GM12865 (cell line): ENCODE results near the gene SLC10A3.

Experiments used
- DNase-seq: peaks from one replicate; pipeline ENCODE4 v3.0.0; 2010; ENCODE audit warnings: low read depth
- H3K4me3 ChIP-seq: 2 replicates; pipeline ENCODE4 v1.5.1; 2011; ENCODE audit warnings: mild to moderate bottlenecking, low read depth, low read length, control low read depth
- TF ChIP-seq, protein P1 (sequence below): IDR thresholded peaks from 2 replicates; pipeline ENCODE4 v1.5.1; 2011; ENCODE audit warnings: low read length, control low read depth, low read depth, inconsistent platforms; ENCODE audit not compliant: insufficient read depth; ENCODE audit errors: missing control alignments

The SLC10A3 gene

DNA sequence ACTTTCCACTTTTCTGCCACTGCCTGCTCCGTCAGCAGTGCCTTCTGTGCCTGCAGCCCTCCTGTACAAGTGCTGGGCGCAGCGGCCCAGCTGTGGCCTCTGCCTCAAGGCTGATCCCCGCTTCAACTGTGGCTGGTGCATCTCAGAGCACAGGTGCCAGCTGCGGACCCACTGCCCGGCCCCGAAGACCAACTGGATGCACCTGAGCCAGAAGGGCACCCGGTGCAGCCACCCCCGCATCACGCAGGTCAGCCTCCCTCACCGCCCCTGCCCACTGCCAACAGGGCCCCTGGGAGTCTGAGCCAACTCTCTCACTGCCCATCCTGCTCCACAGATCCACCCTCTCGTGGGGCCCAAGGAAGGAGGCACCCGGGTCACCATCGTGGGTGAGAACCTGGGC lies 24.8 kb downstream of the SLC10A3 start:
- TF ChIP-seq, protein P1, sequence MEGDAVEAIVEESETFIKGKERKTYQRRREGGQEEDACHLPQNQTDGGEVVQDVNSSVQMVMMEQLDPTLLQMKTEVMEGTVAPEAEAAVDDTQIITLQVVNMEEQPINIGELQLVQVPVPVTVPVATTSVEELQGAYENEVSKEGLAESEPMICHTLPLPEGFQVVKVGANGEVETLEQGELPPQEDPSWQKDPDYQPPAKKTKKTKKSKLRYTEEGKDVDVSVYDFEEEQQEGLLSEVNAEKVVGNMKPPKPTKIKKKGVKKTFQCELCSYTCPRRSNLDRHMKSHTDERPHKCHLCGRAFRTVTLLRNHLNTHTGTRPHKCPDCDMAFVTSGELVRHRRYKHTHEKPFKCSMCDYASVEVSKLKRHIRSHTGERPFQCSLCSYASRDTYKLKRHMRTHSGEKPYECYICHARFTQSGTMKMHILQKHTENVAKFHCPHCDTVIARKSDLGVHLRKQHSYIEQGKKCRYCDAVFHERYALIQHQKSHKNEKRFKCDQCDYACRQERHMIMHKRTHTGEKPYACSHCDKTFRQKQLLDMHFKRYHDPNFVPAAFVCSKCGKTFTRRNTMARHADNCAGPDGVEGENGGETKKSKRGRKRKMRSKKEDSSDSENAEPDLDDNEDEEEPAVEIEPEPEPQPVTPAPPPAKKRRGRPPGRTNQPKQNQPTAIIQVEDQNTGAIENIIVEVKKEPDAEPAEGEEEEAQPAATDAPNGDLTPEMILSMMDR = no peak
- no peak for DNase-seq
- H3K4me3 ChIP-seq = no peak overlapping the region

DNA sequence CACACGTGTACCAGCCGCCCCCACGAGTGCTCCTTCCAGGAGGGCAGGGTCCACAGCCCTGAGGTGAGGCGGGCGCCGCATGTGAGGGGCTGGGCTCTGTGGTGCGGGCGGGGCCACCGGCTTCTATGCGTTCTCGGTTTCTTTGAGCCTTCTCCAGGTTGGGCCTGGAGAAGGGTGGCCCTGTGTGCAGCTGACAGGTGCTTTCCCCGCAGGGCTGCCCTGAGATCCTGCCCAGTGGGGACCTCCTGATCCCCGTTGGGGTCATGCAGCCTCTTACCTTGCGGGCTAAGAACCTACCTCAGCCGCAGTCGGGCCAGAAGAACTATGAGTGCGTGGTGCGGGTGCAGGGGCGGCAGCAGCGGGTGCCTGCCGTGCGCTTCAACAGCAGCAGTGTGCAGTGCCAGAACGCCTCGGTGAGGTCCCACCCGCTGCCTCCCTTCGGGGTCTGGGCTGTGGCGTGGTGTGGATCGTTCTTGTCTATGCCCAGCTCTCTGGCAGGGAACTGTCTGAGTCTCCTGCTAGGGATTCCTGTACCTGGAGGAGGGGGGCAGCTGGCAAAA lies 25.5 kb downstream of the SLC10A3 start:
- TF ChIP-seq, protein P1 = no peak
- no peak for DNase-seq
- no peak overlapping the region for H3K4me3 ChIP-seq

DNA sequence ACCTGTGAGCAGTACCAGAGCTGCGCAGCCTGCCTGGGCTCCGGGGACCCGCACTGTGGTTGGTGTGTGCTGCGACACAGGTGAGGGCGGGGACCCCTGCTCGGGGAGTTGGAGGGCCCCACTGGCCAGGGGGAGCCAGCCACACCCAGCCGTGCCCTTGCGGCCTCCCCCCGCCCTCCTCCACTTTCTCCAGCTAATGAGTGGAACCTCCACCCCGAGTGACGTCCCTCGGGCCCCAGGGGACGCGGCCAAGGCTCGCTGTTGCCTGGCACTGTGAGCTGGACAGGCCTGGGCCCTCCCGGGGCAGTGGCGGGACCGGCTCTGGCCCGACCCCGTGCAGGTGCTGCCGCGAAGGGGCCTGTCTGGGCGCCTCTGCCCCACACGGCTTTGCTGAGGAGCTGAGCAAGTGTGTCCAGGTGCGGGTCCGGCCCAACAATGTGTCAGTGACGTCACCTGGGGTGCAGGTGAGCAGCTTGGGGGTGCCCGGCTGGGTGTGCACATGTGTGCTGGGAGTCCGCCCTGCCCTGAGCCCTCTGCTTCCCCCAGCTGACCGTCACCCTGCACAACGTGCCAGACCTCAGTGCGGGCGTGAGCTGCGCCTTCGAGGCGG lies 26.7 kb downstream of the SLC10A3 start:
- TF ChIP-seq, protein P1 = no peak
- DNase-seq = no peak
- no peak overlapping the region for H3K4me3 ChIP-seq

DNA sequence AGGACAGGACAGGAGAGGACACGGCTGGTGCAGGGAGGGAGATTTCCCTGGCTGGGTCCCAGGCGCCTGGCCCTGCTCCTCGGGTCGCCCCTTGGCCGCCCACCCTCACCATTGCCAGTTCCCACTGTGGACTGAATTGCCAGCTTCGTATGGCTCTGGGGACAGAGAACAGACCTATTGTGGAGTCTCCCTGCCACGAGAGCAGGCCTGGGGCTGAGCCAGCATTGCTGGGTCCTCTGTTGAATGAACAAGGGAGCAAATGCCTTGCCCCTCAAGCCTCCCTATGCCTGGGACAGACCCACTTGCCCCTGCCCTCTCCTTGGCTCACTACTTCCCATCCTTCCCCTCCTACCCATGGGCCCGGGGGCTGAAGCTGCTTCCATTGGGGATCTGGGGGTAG lies 28.0 kb downstream of the SLC10A3 start:
- TF ChIP-seq, protein P1 = no peak
- DNase-seq = no peak
- H3K4me3 ChIP-seq = no peak overlapping the region

DNA sequence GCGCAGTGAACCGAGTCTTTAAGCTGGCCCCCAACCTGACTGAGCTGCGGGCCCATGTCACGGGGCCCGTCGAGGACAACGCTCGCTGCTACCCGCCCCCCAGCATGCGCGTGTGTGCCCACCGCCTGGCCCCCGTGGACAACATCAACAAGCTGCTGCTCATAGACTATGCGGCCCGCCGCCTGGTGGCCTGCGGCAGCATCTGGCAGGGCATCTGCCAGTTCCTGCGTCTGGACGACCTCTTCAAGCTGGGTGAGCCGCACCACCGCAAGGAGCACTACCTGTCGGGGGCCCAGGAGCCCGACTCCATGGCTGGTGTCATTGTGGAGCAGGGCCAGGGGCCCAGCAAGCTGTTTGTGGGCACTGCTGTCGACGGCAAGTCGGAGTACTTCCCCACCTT lies 30.1 kb downstream of the SLC10A3 start:
- no peak for DNase-seq
- no peak overlapping the region for H3K4me3 ChIP-seq
- TF ChIP-seq, protein P1 = no peak

GRCh38 chrX:154459832-154460231 lies 30.6 kb downstream of the SLC10A3 start:
- H3K4me3 ChIP-seq = no peak overlapping the region
- TF ChIP-seq, protein P1 = no peak
- DNase-seq = no peak
